ENCODE data around the gene TTLL4. TPM values are rescaled to one million over a fixed set of nuclear protein-coding genes. Genes with fewer than 3 reads are reported as not detected.

Gene TTLL4
- total RNA-seq, 5 donors from 2014 or later (not counting 1 experiment from before 2014, with no cell fraction given), result 16.9 to 29.6 (median 24.4) TPM

GRCh38 chr2:218732761-218733158, 22.1 kb downstream of the TTLL4 start:
- ChIA-PET POLR2A (interaction anchor here in 1 of 2 donors (0.6 kb wide), 1 partner anchor 16 kb away, joined by 5 read pairs; no protein-coding TSS in a partner anchor), CTCF (no interaction called here)
- no peak for ATAC-seq (replicated peaks in 1 of 4)
- no peak overlapping the region for H3K27ac Mint-ChIP-seq
- H3K27me3 Mint-ChIP-seq, result no peaks in the 10 kb centered on the region
- Histone ChIP-seq H3K27me3 (replicated peaks in 1 of 2; ENCODE audit: control insufficient read depth in 2 of 2, extremely low read depth in 1 of 2, insufficient read depth in 2 of 2, low read length in 1 of 2) (no peaks in the 10 kb centered on the region), H3K4me1 (ENCODE audit: control insufficient read depth in 1 of 2, extremely low read depth in 1 of 2, insufficient read depth in 2 of 2, low read length in 2 of 2) (peaks cover 0 to 4% of the 10 kb centered on the region in 2 experiments), H3K36me3 (ENCODE audit: control insufficient read depth in 2 of 2, extremely low read depth in 1 of 2, insufficient read depth in 1 of 2, low read length in 1 of 2) (peaks cover 4 to 6% of the 10 kb centered on the region in 2 donors), H3K27ac (ENCODE audit: low read length) (no peak overlapping the region), H3K4me3 (ENCODE audit: control insufficient read depth in 1 of 2, extremely low read depth in 1 of 2, low read length in 1 of 2) (no peak overlapping the region), H3K9me3 (no peaks in the 10 kb centered on the region)
- peaks cover 14 to 20% (median 16%) of the 10 kb centered on the region in 3 donors for H3K4me1 Mint-ChIP-seq
- no peak overlapping the region for H3K4me3 Mint-ChIP-seq
- peaks cover 37% of the 10 kb centered on the region for H3K36me3 Mint-ChIP-seq
- no CpG with 5 or more reads among the region's 2 CpGs for WGBS (ENCODE audit: insufficient coverage)
- no peak for DNase-seq
- peaks cover 1 to 2% (median 1%) of the 10 kb centered on the region in 3 donors for H3K9me3 Mint-ChIP-seq

GRCh38 chr2:218733171-218734021, 22.8 kb downstream of the TTLL4 start:
- Mint-ChIP-seq H3K4me1 (peaks cover 14 to 20% (median 15%) of the 10 kb centered on the region in 3 donors), H3K9me3 (no peaks in the 10 kb centered on the region), H3K27ac (no peak overlapping the region), H3K36me3 (peaks cover 41% of the 10 kb centered on the region), H3K4me3 (no peak overlapping the region), H3K27me3 (no peaks in the 10 kb centered on the region)
- ATAC-seq (replicated peaks in 1 of 4) (peak in 1 of 4 experiments; percentile 66), DNase-seq (peak in 15 of 35 experiments; percentile 1 to 41 (median 7))
- Histone ChIP-seq H3K27ac (ENCODE audit: low read length) (no peak overlapping the region), H3K27me3 (replicated peaks in 1 of 2; ENCODE audit: control insufficient read depth in 2 of 2, extremely low read depth in 1 of 2, insufficient read depth in 2 of 2, low read length in 1 of 2) (no peaks in the 10 kb centered on the region), H3K9me3 (no peaks in the 10 kb centered on the region), H3K4me3 (ENCODE audit: control insufficient read depth in 1 of 2, extremely low read depth in 1 of 2, low read length in 1 of 2) (no peak overlapping the region), H3K36me3 (ENCODE audit: control insufficient read depth in 2 of 2, extremely low read depth in 1 of 2, insufficient read depth in 1 of 2, low read length in 1 of 2) (peaks cover 6 to 10% of the 10 kb centered on the region in 2 donors), H3K4me1 (ENCODE audit: control insufficient read depth in 1 of 2, extremely low read depth in 1 of 2, insufficient read depth in 2 of 2, low read length in 2 of 2) (peaks cover 0 to 4% of the 10 kb centered on the region in 2 experiments)
- CTCF ChIA-PET, result no interaction called here
- WGBS (ENCODE audit: insufficient coverage), result 100% methylated on average over 1 of the region's 6 CpGs
- POLR2A ChIA-PET, result no interaction called here

DNA sequence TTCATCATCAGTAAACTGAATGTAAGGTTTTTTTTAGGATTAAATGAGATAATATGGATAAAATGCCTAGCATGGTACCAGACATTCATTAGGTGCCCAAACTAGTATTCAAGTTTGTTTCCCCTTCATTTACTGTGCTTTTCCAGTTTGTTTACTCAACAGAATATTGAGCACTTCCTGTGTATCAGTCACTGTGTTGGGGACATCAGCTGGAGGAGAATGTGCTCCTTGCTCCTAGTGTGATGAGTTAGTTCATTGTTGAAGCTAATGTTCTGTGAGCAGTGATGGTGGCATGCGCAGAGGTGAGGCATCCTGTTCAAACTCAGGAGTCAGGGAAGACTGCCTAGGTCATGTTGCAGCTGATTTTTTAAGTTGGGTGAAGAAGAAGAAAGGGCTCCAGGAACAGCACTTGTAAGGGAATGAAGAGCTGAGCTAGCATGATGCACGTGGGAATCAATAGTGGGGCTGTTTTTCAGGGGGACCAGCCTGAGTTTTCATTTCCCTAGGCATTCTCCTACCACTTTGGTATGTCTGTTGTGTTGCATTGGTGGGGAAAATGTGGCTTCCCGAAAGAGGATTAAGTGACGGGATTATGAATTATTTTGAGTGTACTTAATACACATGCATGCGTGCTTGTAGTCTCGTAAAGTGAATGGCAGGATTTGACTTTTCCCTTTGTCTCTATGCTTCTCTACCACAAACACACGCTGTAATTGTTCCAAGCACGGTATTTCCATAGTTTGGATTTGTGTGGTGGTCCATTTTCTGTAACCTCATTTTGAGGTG, 23.7 kb downstream of the TTLL4 start:
- ChIA-PET CTCF (no interaction called here), POLR2A (no interaction called here)
- no peaks in the 10 kb centered on the region for H3K27me3 ChIP-seq (replicated peaks in 1 of 2; ENCODE audit: control insufficient read depth in 2 of 2, extremely low read depth in 1 of 2, insufficient read depth in 2 of 2, low read length in 1 of 2)
- no peak for ATAC-seq (replicated peaks in 1 of 4)
- Mint-ChIP-seq H3K27me3 (no peaks in the 10 kb centered on the region), H3K9me3 (no peaks in the 10 kb centered on the region), H3K4me1 (peaks cover 14 to 20% (median 15%) of the 10 kb centered on the region in 3 donors), H3K36me3 (peaks cover 49% of the 10 kb centered on the region), H3K4me3 (no peak overlapping the region), H3K27ac (no peak overlapping the region)
- WGBS (ENCODE audit: insufficient coverage), result 100% methylated on average over 1 of the region's 8 CpGs
- peaks cover 0 to 4% of the 10 kb centered on the region in 2 experiments for H3K4me1 ChIP-seq (ENCODE audit: control insufficient read depth in 1 of 2, extremely low read depth in 1 of 2, insufficient read depth in 2 of 2, low read length in 2 of 2)
- no peak overlapping the region for H3K27ac ChIP-seq (ENCODE audit: low read length)
- H3K9me3 ChIP-seq, result no peaks in the 10 kb centered on the region
- no peak overlapping the region for H3K4me3 ChIP-seq (ENCODE audit: control insufficient read depth in 1 of 2, extremely low read depth in 1 of 2, low read length in 1 of 2)
- peaks cover 0 to 18% of the 10 kb centered on the region in 2 donors for H3K36me3 ChIP-seq (ENCODE audit: control insufficient read depth in 2 of 2, extremely low read depth in 1 of 2, insufficient read depth in 1 of 2, low read length in 1 of 2)
- no peak for DNase-seq

GRCh38 chr2:218736531-218736930, 25.9 kb downstream of the TTLL4 start:
- Mint-ChIP-seq H3K9me3 (no peaks in the 10 kb centered on the region), H3K4me1 (peaks cover 14 to 20% (median 15%) of the 10 kb centered on the region in 3 donors), H3K4me3 (no peak overlapping the region), H3K36me3 (peaks cover 64% of the 10 kb centered on the region), H3K27ac (no peak overlapping the region), H3K27me3 (no peaks in the 10 kb centered on the region)
- DNase-seq (no peak), ATAC-seq (replicated peaks in 1 of 4) (no peak)
- ChIA-PET CTCF (interaction anchor here in 1 of 2 donors (0.7 kb wide), 1 partner anchor 113 kb away, joined by 7 read pairs; no protein-coding TSS in a partner anchor), POLR2A (no interaction called here)
- H3K27ac ChIP-seq (ENCODE audit: low read length), result no peak overlapping the region
- no peaks in the 10 kb centered on the region for H3K9me3 ChIP-seq
- H3K36me3 ChIP-seq (ENCODE audit: control insufficient read depth in 2 of 2, extremely low read depth in 1 of 2, insufficient read depth in 1 of 2, low read length in 1 of 2), result peaks cover 0 to 31% of the 10 kb centered on the region in 2 donors
- H3K4me1 ChIP-seq (ENCODE audit: control insufficient read depth in 1 of 2, extremely low read depth in 1 of 2, insufficient read depth in 2 of 2, low read length in 2 of 2), result peaks cover 0 to 4% of the 10 kb centered on the region in 2 experiments
- WGBS (ENCODE audit: insufficient coverage), result no CpG with 5 or more reads among the region's 2 CpGs
- no peak overlapping the region for H3K4me3 ChIP-seq (ENCODE audit: control insufficient read depth in 1 of 2, extremely low read depth in 1 of 2, low read length in 1 of 2)
- H3K27me3 ChIP-seq (replicated peaks in 1 of 2; ENCODE audit: control insufficient read depth in 2 of 2, extremely low read depth in 1 of 2, insufficient read depth in 2 of 2, low read length in 1 of 2), result no peaks in the 10 kb centered on the region

- Mint-ChIP-seq H3K9me3 (no peaks in the 10 kb centered on the region), H3K27ac (no peak overlapping the region), H3K27me3 (no peaks in the 10 kb centered on the region), H3K4me3 (no peak overlapping the region), H3K36me3 (peaks cover 72% of the 10 kb centered on the region), H3K4me1 (no peaks in the 10 kb centered on the region)
- ChIA-PET CTCF (interaction anchor here in 1 of 2 donors (0.6 kb wide), 1 partner anchor 162 kb away, joined by 3 read pairs; no protein-coding TSS in a partner anchor), POLR2A (no interaction called here)
- H3K27ac ChIP-seq (ENCODE audit: low read length), result no peak overlapping the region
- WGBS (ENCODE audit: insufficient coverage), result 73% methylated on average over 3 of the region's 6 CpGs
- no peak for DNase-seq
- no peak for ATAC-seq (replicated peaks in 1 of 4)
- peaks cover 6 to 62% of the 10 kb centered on the region in 2 donors for H3K36me3 ChIP-seq (ENCODE audit: control insufficient read depth in 2 of 2, extremely low read depth in 1 of 2, insufficient read depth in 1 of 2, low read length in 1 of 2)
- H3K4me3 ChIP-seq (ENCODE audit: control insufficient read depth in 1 of 2, extremely low read depth in 1 of 2, low read length in 1 of 2), result no peak overlapping the region
- no peaks in the 10 kb centered on the region for H3K9me3 ChIP-seq
- H3K27me3 ChIP-seq (replicated peaks in 1 of 2; ENCODE audit: control insufficient read depth in 2 of 2, extremely low read depth in 1 of 2, insufficient read depth in 2 of 2, low read length in 1 of 2), result no peaks in the 10 kb centered on the region
- no peaks in the 10 kb centered on the region for H3K4me1 ChIP-seq (ENCODE audit: control insufficient read depth in 1 of 2, extremely low read depth in 1 of 2, insufficient read depth in 2 of 2, low read length in 2 of 2)
Measured at GRCh38 chr2:218743068-218743467, 32.4 kb downstream of the TTLL4 start.

DNA sequence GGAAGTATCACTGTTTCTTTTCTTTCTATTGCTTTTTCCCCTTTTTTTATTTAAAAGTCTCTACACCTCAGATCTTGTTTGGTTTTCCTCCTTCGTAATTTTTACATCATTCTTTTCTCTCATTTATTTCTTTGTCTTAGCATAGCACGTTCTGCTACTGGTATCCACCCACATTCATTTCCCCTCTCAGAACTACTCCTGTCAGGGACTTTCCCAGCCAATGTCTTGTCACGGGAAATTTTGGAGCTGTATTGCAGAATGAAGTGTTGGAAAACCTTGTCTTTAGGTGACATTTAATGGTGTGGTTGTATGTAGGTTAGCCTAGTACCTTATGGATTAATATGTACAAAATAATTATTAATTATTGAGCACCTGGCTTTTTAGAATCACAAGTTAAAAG, 34.0 kb downstream of the TTLL4 start:
- no peak overlapping the region for H3K27ac Mint-ChIP-seq
- H3K4me3 ChIP-seq (ENCODE audit: control insufficient read depth in 1 of 2, extremely low read depth in 1 of 2, low read length in 1 of 2), result no peak overlapping the region
- no peak overlapping the region for H3K27ac ChIP-seq (ENCODE audit: low read length)
- CTCF ChIA-PET, result interaction anchor here (0.6 kb wide), 2 partner anchors 112 to 171 kb away, joined by 6 to 7 read pairs; no protein-coding TSS in a partner anchor
- no peaks in the 10 kb centered on the region for H3K4me1 Mint-ChIP-seq
- no peak overlapping the region for H3K4me3 Mint-ChIP-seq
- H3K36me3 ChIP-seq (ENCODE audit: control insufficient read depth in 2 of 2, extremely low read depth in 1 of 2, insufficient read depth in 1 of 2, low read length in 1 of 2), result peaks cover 14 to 64% of the 10 kb centered on the region in 2 donors
- ATAC-seq (replicated peaks in 1 of 4) (no peak), DNase-seq (no peak)
- no CpG with 5 or more reads among the region's 3 CpGs for WGBS (ENCODE audit: insufficient coverage)
- peaks cover 70% of the 10 kb centered on the region for H3K36me3 Mint-ChIP-seq
- POLR2A ChIA-PET, result no interaction called here
- H3K27me3 ChIP-seq (replicated peaks in 1 of 2; ENCODE audit: control insufficient read depth in 2 of 2, extremely low read depth in 1 of 2, insufficient read depth in 2 of 2, low read length in 1 of 2), result no peaks in the 10 kb centered on the region
- no peaks in the 10 kb centered on the region for H3K27me3 Mint-ChIP-seq
- H3K4me1 ChIP-seq (ENCODE audit: control insufficient read depth in 1 of 2, extremely low read depth in 1 of 2, insufficient read depth in 2 of 2, low read length in 2 of 2), result no peaks in the 10 kb centered on the region
- H3K9me3 ChIP-seq, result no peaks in the 10 kb centered on the region
- no peaks in the 10 kb centered on the region for H3K9me3 Mint-ChIP-seq
